Naive thymus-derived CD4-positive, alpha-beta T cell (primary cell): Measurements from ENCODE around the gene ACTR3. TPM values are rescaled to one million over a fixed set of nuclear protein-coding genes. Genes with fewer than 3 reads are reported as not detected.
A peak's percentile ranks its signal among the peaks of the same experiment; 100 is the strongest.

Source experiments
- ATAC-seq: fragments of 150-1000 bp; cut with Tn5 transposase; 2 replicates; pipeline ENCODE4 v1.10.0; 2021; ENCODE audit warnings: mild to moderate bottlenecking, moderate library complexity
- CTCF ChIA-PET: fragments of 350-600 bp; sonication (Branson Sonifier 250); formaldehyde crosslinking; loops from one replicate; lab custom pipeline; 2021; ENCODE audit warnings: antibody characterized with exemption; lab: Charles Lee
- POLR2A ChIA-PET: fragments of 350-600 bp; sonication (Branson Sonifier 250); formaldehyde crosslinking; loops from one replicate; lab custom pipeline; 2021; ENCODE audit warnings: antibody characterized with exemption, inconsistent platforms; lab: Charles Lee
- DNase-seq, 9 donors: peaks; one replicate each; pipeline versions ENCODE4 v3.0.0 to v3.0.0-alpha.2; 2020 to 2022; ENCODE audit warnings: mixed read lengths in 1 of 9
- H3K27ac ChIP-seq: one replicate; pipeline ENCODE4 v1.7.0; 2013; ENCODE audit warnings: mild to moderate bottlenecking, low read depth, low read length, moderate library complexity
- H3K27me3 ChIP-seq, 2 donors: one replicate each; pipeline ENCODE4 v1.7.0; 2013; ENCODE audit warnings: low read length in 2 of 2, mild to moderate bottlenecking in 2 of 2, moderate library complexity in 2 of 2; ENCODE audit not compliant: control insufficient read depth in 2 of 2, insufficient read depth in 2 of 2
- H3K36me3 ChIP-seq, 3 experiments: 1 replicate in 2 of 3; 2 replicates in 1 of 3; pipeline ENCODE4 v1.7.0; 2013; ENCODE audit warnings: low read length in 3 of 3, mild to moderate bottlenecking in 3 of 3, moderate library complexity in 1 of 3; ENCODE audit not compliant: insufficient read depth in 3 of 3, control insufficient read depth in 2 of 3
- H3K4me1 ChIP-seq, 2 donors: one replicate each; pipeline ENCODE4 v1.7.0; 2013; ENCODE audit warnings: low read length in 2 of 2, mild to moderate bottlenecking in 2 of 2, moderate library complexity in 1 of 2; ENCODE audit not compliant: control insufficient read depth in 2 of 2, insufficient read depth in 2 of 2
- H3K4me3 ChIP-seq: 2 replicates; pipeline ENCODE4 v1.7.0; 2013; ENCODE audit warnings: mild to moderate bottlenecking, low read length
- H3K9me3 ChIP-seq, 3 experiments: 1 replicate in 2 of 3; 2 replicates in 1 of 3; pipeline ENCODE4 v1.7.0; 2013; ENCODE audit warnings: low read length in 3 of 3; ENCODE audit not compliant: control insufficient read depth in 2 of 3
- H3K27ac Mint-ChIP-seq, 9 donors: one replicate each; pipeline ENCODE4 v1.8.0; 2020 to 2022; ENCODE audit warnings: mixed read lengths in 9 of 9, mild to moderate bottlenecking in 8 of 9, moderate library complexity in 5 of 9, inconsistent platforms in 2 of 9
- H3K27me3 Mint-ChIP-seq, 5 donors: one replicate each; pipeline ENCODE4 v1.8.0; 2021 to 2022; ENCODE audit warnings: mixed read lengths in 5 of 5, mild to moderate bottlenecking in 1 of 5
- H3K36me3 Mint-ChIP-seq, 5 donors: one replicate each; pipeline ENCODE4 v1.8.0; 2020 to 2022; ENCODE audit warnings: mixed read lengths in 5 of 5, mild to moderate bottlenecking in 3 of 5, inconsistent platforms in 1 of 5
- H3K4me1 Mint-ChIP-seq, 7 donors: one replicate each; pipeline ENCODE4 v1.8.0; 2020 to 2022; ENCODE audit warnings: mixed read lengths in 7 of 7, mild to moderate bottlenecking in 3 of 7, inconsistent platforms in 1 of 7
- H3K4me3 Mint-ChIP-seq, 10 donors: one replicate each; pipeline ENCODE4 v1.8.0; 2020 to 2022; ENCODE audit warnings: mild to moderate bottlenecking in 10 of 10, mixed read lengths in 10 of 10, moderate library complexity in 6 of 10, inconsistent platforms in 2 of 10
- H3K9me3 Mint-ChIP-seq, 11 donors: one replicate each; pipeline ENCODE4 v1.8.0; 2020 to 2022; ENCODE audit warnings: mixed read lengths in 11 of 11, mild to moderate bottlenecking in 4 of 11, inconsistent platforms in 1 of 11, moderate library complexity in 1 of 11
- intact Hi-C, 2 donors: fragments of 100-400 bp; cut with micrococcal nuclease; formaldehyde crosslinking; loops; one replicate each; pipeline ENCODE4 v1.15.1; 2023
- polyA plus RNA-seq, 2 donors: library from polyadenylated mRNA; unstranded; fragments of 300-500 nt; fragmentation: Illumina TruSeq; gene quantifications; one replicate each; pipeline ENCODE4 v1.2.3, GENCODE V29; 2021
- total RNA-seq, 6 experiments: library from RNA in 5 of 6; stranded (reverse) in 5 of 6; gene quantifications; 1 replicate in 5 of 6; 2 replicates in 1 of 6; pipeline ENCODE4 v1.2.3 and lab custom pipeline; 2021 to 2026

Gene ACTR3
- total and polyA plus RNA-seq, 7 experiments from 2014 or later: 172 to 612 (median 295) TPM

- ChIA-PET POLR2A (no interaction called here), CTCF (no interaction called here)
- ATAC-seq (no peak), DNase-seq (no peak)
- H3K4me3 Mint-ChIP-seq: no peak overlapping the region
- H3K27me3 ChIP-seq: no peaks in the 10 kb centered on the region
- no peaks in the 10 kb centered on the region for H3K36me3 ChIP-seq
- H3K27ac ChIP-seq: no peak overlapping the region
- no peak overlapping the region for H3K27ac Mint-ChIP-seq
- H3K4me1 Mint-ChIP-seq: no peaks in the 10 kb centered on the region
- H3K9me3 Mint-ChIP-seq: peaks cover 0 to 3% (median 0%) of the 10 kb centered on the region in 11 donors
- intact Hi-C loops: no loop called here
- no peak overlapping the region for H3K4me3 ChIP-seq
- peaks cover 0 to 23% (median 7%) of the 10 kb centered on the region in 5 donors for H3K36me3 Mint-ChIP-seq
- H3K27me3 Mint-ChIP-seq: peaks cover 0 to 5% (median 4%) of the 10 kb centered on the region in 5 donors
- no peaks in the 10 kb centered on the region for H3K4me1 ChIP-seq
- H3K9me3 ChIP-seq: no peaks in the 10 kb centered on the region
Observed at GRCh38 chr2:114005110-114005783, 115.4 kb downstream of the ACTR3 start.

GRCh38 chr2:114006460-114006859 lies 116.6 kb downstream of the ACTR3 start:
- ATAC-seq (no peak), DNase-seq (no peak)
- Histone ChIP-seq H3K36me3 (no peaks in the 10 kb centered on the region), H3K9me3 (no peaks in the 10 kb centered on the region), H3K4me3 (no peak overlapping the region), H3K27ac (no peak overlapping the region), H3K27me3 (no peaks in the 10 kb centered on the region), H3K4me1 (no peaks in the 10 kb centered on the region)
- intact Hi-C loops: no loop called here
- Mint-ChIP-seq H3K27me3 (peaks cover 0 to 8% (median 4%) of the 10 kb centered on the region in 5 donors), H3K9me3 (peaks cover 0 to 3% (median 0%) of the 10 kb centered on the region in 11 donors), H3K4me3 (no peak overlapping the region), H3K27ac (no peak overlapping the region), H3K36me3 (peaks cover 0 to 17% (median 7%) of the 10 kb centered on the region in 5 donors), H3K4me1 (no peaks in the 10 kb centered on the region)
- CTCF ChIA-PET: no interaction called here
- POLR2A ChIA-PET: no interaction called here

- Histone ChIP-seq H3K4me1 (no peaks in the 10 kb centered on the region), H3K36me3 (no peaks in the 10 kb centered on the region), H3K9me3 (no peaks in the 10 kb centered on the region), H3K27ac (no peak overlapping the region), H3K27me3 (no peaks in the 10 kb centered on the region), H3K4me3 (no peak overlapping the region)
- Mint-ChIP-seq H3K9me3 (peaks cover 0 to 3% (median 0%) of the 10 kb centered on the region in 11 donors), H3K4me1 (no peaks in the 10 kb centered on the region), H3K27me3 (peaks cover 0 to 10% (median 5%) of the 10 kb centered on the region in 5 donors), H3K27ac (no peak overlapping the region), H3K36me3 (peaks cover 0 to 17% (median 7%) of the 10 kb centered on the region in 5 donors), H3K4me3 (no peak overlapping the region)
- POLR2A ChIA-PET: no interaction called here
- DNase-seq (no peak), ATAC-seq (peak; percentile 26)
- intact Hi-C loops: no loop called here
- CTCF ChIA-PET: no interaction called here
Observed at GRCh38 chr2:114007436-114007835, 117.5 kb downstream of the ACTR3 start.

- peaks cover 0 to 4% (median 0%) of the 10 kb centered on the region in 11 donors for H3K9me3 Mint-ChIP-seq
- POLR2A ChIA-PET: no interaction called here
- DNase-seq: no peak
Observed at GRCh38 chr2:114008720-114009119, 118.8 kb downstream of the ACTR3 start.

GRCh38 chr2:114009205-114009944 lies 119.5 kb downstream of the ACTR3 start:
- ATAC-seq: no peak
- no peak overlapping the region for H3K27ac ChIP-seq
- H3K4me1 Mint-ChIP-seq: no peaks in the 10 kb centered on the region
- H3K27me3 ChIP-seq: no peaks in the 10 kb centered on the region
- no peaks in the 10 kb centered on the region for H3K36me3 ChIP-seq
- no peak overlapping the region for H3K27ac Mint-ChIP-seq
- POLR2A ChIA-PET: no interaction called here
- intact Hi-C loops: no loop called here
- no peak overlapping the region for H3K4me3 ChIP-seq
- H3K4me1 ChIP-seq: no peaks in the 10 kb centered on the region
- no peak for DNase-seq
- peaks cover 0 to 11% (median 2%) of the 10 kb centered on the region in 5 donors for H3K27me3 Mint-ChIP-seq
- no peak overlapping the region for H3K4me3 Mint-ChIP-seq
- CTCF ChIA-PET: interaction anchor here (0.5 kb wide), 1 partner anchor 29 kb away, joined by 3 read pairs; no protein-coding TSS in a partner anchor
- no peaks in the 10 kb centered on the region for H3K9me3 ChIP-seq
- peaks cover 0 to 4% (median 0%) of the 10 kb centered on the region in 11 donors for H3K9me3 Mint-ChIP-seq
- peaks cover 0 to 7% (median 4%) of the 10 kb centered on the region in 5 donors for H3K36me3 Mint-ChIP-seq

More at GRCh38 chr2:114008720-114009119, 118.8 kb downstream of the ACTR3 start:
- intact Hi-C loops: no loop called here
- H3K27ac ChIP-seq: no peak overlapping the region
- H3K4me1 ChIP-seq: no peaks in the 10 kb centered on the region
- H3K27me3 ChIP-seq: no peaks in the 10 kb centered on the region
- H3K27ac Mint-ChIP-seq: no peak overlapping the region
- H3K4me3 ChIP-seq: no peak overlapping the region
- no peak overlapping the region for H3K4me3 Mint-ChIP-seq
- no peak for ATAC-seq
- H3K36me3 ChIP-seq: no peaks in the 10 kb centered on the region
- CTCF ChIA-PET: no interaction called here
- peaks cover 0 to 11% (median 5%) of the 10 kb centered on the region in 5 donors for H3K27me3 Mint-ChIP-seq
- H3K36me3 Mint-ChIP-seq: peaks cover 0 to 11% (median 7%) of the 10 kb centered on the region in 5 donors
- no peaks in the 10 kb centered on the region for H3K4me1 Mint-ChIP-seq
- H3K9me3 ChIP-seq: no peaks in the 10 kb centered on the region

- H3K27me3 Mint-ChIP-seq: peaks cover 0 to 11% (median 2%) of the 10 kb centered on the region in 5 donors
- H3K27ac Mint-ChIP-seq: no peak overlapping the region
- H3K4me3 ChIP-seq: no peak overlapping the region
- H3K4me3 Mint-ChIP-seq: no peak overlapping the region
- no peaks in the 10 kb centered on the region for H3K4me1 Mint-ChIP-seq
- no peaks in the 10 kb centered on the region for H3K27me3 ChIP-seq
- intact Hi-C loops: no loop called here
- CTCF ChIA-PET: no interaction called here
- peaks cover 0 to 4% (median 0%) of the 10 kb centered on the region in 11 donors for H3K9me3 Mint-ChIP-seq
- peaks cover 0 to 5% (median 4%) of the 10 kb centered on the region in 5 donors for H3K36me3 Mint-ChIP-seq
- DNase-seq (no peak), ATAC-seq (no peak)
- no peaks in the 10 kb centered on the region for H3K4me1 ChIP-seq
- POLR2A ChIA-PET: no interaction called here
- no peaks in the 10 kb centered on the region for H3K36me3 ChIP-seq
- no peaks in the 10 kb centered on the region for H3K9me3 ChIP-seq
- H3K27ac ChIP-seq: no peak overlapping the region
Observed at GRCh38 chr2:114010001-114010400, 120.1 kb downstream of the ACTR3 start.
